WTC11 (cell line): ENCODE data around the gene TMEM119.

Experiments used
- ATF1 ChIP-seq: sonication (generic); formaldehyde crosslinking; IDR thresholded peaks from 2 replicates; pipeline ENCODE4 v1.8.1; 2023; ENCODE audit warnings: mild to moderate bottlenecking, moderate library complexity, missing genetic modification reagents
- ATF3 ChIP-seq: sonication (generic); formaldehyde crosslinking; conservative IDR thresholded peaks from 2 replicates; pipeline ENCODE4 v1.8.1; 2022; ENCODE audit warnings: mild to moderate bottlenecking, missing genetic modification reagents
- ATF6 ChIP-seq: sonication (generic); formaldehyde crosslinking; IDR thresholded peaks from 2 replicates; pipeline ENCODE4 v1.8.1; 2023; ENCODE audit warnings: mild to moderate bottlenecking, missing genetic modification reagents
- CTCF ChIP-seq: fragments of 200-600 bp; IDR thresholded peaks from 2 replicates; pipeline ENCODE4 v1.8.0; 2022; ENCODE audit warnings: antibody characterized with exemption
- E2F5 ChIP-seq: sonication (generic); formaldehyde crosslinking; IDR thresholded peaks from 2 replicates; pipeline ENCODE4 v1.8.1; 2022; ENCODE audit warnings: mild to moderate bottlenecking, moderate library complexity, missing genetic modification reagents
- ELF4 ChIP-seq: sonication (generic); formaldehyde crosslinking; IDR thresholded peaks from 2 replicates; pipeline ENCODE4 v1.8.1; 2022; ENCODE audit warnings: low read depth, mild to moderate bottlenecking, moderate library complexity, missing genetic modification reagents
- JAZF1 ChIP-seq: fragments of 250-450 bp; sonication (Bioruptor Pico); IDR thresholded peaks from 2 replicates; pipeline ENCODE4 v1.9.0; 2021; ENCODE audit warnings: moderate library complexity, mild to moderate bottlenecking, inconsistent platforms
- MXD4 ChIP-seq: fragments of 250-450 bp; sonication (Bioruptor Pico); IDR thresholded peaks from 2 replicates; pipeline ENCODE4 v1.8.0; 2021; ENCODE audit warnings: mild to moderate bottlenecking, moderate library complexity, borderline replicate concordance
- NR1H2 ChIP-seq: sonication (generic); formaldehyde crosslinking; IDR thresholded peaks from 2 replicates; pipeline ENCODE4 v1.9.0; 2021; ENCODE audit warnings: mild to moderate bottlenecking, moderate library complexity, missing genetic modification reagents
- PRDM15 ChIP-seq: sonication (generic); formaldehyde crosslinking; IDR thresholded peaks from 2 replicates; pipeline ENCODE4 v1.8.0; 2022; ENCODE audit warnings: missing genetic modification reagents
- ZNF512 ChIP-seq: sonication (generic); formaldehyde crosslinking; IDR thresholded peaks from 2 replicates; pipeline ENCODE4 v1.8.1; 2022; ENCODE audit warnings: missing genetic modification reagents, borderline replicate concordance

- TF ChIP-seq PRDM15 (CRISPR knock-in tag) = no peak
- no peak for TF ChIP-seq ATF3 (CRISPR knock-in tag)
- no peak for TF ChIP-seq ATF1 (CRISPR knock-in tag)
- no peak for TF ChIP-seq NR1H2
- no peak for TF ChIP-seq CTCF
- no peak for TF ChIP-seq ZNF512 (CRISPR knock-in tag)
- no peak for TF ChIP-seq MXD4 (CRISPR knock-in tag)
- no peak for TF ChIP-seq E2F5 (CRISPR knock-in tag)
- TF ChIP-seq ELF4 (CRISPR knock-in tag) = no peak
- no peak for TF ChIP-seq ATF6 (CRISPR knock-in tag)
- TF ChIP-seq JAZF1 = no peak
Measured at GRCh38 chr12:108575199-108575912, 22.5 kb downstream of the TMEM119 start.
